ENCODE measurements around the gene KIFC3.

DNA sequence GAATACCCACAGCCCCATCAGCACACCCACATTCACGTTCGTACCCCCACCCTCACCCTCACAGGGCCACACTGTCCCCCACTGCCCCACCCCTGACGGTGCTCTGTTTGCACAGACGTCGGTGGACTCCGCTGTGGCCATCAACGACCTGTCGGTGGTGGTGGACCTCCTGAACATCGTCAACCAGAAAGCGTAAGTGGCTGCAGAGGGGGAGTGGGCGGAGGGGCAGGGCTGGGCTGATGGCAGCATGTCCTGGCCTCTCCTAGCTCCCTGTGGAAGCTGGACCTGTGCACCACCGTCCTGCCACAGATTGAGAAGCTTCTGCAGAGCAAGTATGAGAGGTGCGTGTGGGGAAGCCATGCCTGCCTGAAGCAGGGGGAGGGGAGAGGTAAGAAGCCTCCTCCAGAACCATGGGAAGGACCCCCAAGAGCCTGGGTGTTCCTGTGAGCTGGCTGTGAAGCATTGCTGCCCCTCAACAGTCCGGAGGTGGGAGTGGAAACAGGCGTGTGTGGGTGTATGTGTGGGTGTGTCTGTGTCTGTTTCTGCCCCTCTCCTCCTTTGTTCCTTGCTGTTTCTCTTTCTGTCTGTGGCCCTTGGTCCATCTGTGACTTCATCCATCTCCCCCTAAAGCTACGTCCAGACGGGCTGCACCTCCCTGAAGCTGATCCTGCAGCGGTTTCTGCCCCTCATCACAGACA is 46.4 kb downstream of the KIFC3 start:
- TF ChIP-seq CTCF (IDR thresholded peaks at IDR 0.05; ENCODE audit: low read depth, low read length), result no peak
- no peak for TF ChIP-seq EZH2phosphoT487 (IDR thresholded peaks at IDR 0.05; ENCODE audit: low read depth)

All from OCI-LY3 (cell line).